ENCODE results near the gene SLC25A45.

DNA sequence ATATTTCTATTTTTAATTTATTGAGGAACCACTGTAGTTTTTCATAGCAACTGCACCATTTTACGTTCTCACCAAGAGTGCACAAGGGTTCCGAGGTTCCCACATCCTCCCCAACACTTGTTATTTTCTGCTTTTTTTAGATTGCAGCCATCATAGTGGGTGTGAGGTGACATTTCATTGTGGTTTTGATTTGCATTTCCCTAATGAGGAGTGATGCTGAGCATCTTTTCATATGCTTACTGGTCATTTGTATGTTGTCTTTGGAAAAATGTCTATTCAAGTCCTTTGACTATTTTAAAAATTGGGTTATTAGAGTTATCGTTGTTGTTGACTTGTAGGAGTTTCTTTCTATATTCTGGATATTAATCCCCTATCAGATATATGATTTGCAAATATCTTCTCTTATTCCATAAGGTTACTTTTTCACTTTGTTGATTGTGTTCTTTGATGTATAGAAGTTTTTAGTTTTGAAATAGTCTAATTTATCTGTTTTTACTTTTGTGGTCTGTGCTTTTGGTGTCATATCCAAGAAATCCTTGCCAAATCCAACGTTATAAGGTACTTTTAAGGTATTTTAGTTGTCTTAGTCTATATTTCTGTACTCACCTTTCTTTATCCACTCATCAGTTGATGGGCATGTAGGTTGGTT is 49.1 kb upstream of the SLC25A45 start:
- TF ChIP-seq, protein P1, sequence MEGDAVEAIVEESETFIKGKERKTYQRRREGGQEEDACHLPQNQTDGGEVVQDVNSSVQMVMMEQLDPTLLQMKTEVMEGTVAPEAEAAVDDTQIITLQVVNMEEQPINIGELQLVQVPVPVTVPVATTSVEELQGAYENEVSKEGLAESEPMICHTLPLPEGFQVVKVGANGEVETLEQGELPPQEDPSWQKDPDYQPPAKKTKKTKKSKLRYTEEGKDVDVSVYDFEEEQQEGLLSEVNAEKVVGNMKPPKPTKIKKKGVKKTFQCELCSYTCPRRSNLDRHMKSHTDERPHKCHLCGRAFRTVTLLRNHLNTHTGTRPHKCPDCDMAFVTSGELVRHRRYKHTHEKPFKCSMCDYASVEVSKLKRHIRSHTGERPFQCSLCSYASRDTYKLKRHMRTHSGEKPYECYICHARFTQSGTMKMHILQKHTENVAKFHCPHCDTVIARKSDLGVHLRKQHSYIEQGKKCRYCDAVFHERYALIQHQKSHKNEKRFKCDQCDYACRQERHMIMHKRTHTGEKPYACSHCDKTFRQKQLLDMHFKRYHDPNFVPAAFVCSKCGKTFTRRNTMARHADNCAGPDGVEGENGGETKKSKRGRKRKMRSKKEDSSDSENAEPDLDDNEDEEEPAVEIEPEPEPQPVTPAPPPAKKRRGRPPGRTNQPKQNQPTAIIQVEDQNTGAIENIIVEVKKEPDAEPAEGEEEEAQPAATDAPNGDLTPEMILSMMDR (IDR thresholded peaks at IDR 0.05), result no peak
- TF ChIP-seq POLR2A (IDR thresholded peaks at IDR 0.05), result no peak
